Omental fat pad (tissue), 4 donors: Measurements from ENCODE around the gene NPC1. TPM values are rescaled to one million over a fixed set of nuclear protein-coding genes. Genes with fewer than 3 reads are reported as not detected.
"Not testable (repeated sequence)": the region's sequence is repeated elsewhere in the genome, so short reads cannot be mapped to it uniquely, and the experiment has no call there.

ENCODE experiments used
- ATAC-seq: fragments of 150-250 bp; one replicate; pipeline ENCODE4 v1.9.1; 2016; ENCODE audit warnings: mild to moderate bottlenecking, moderate library complexity; ENCODE audit not compliant: low FRiP score
- DNase-seq: peaks from one replicate; pipeline ENCODE4 v3.0.0-alpha.2; 2019; ENCODE audit warnings: low spot score
- CTCF ChIP-seq, 3 donors: fragments of 450-650 bp; IDR thresholded peaks; one replicate each; pipeline ENCODE4 v1.5.1; 2016 to 2017; ENCODE audit warnings: antibody characterized with exemption in 3 of 3, mild to moderate bottlenecking in 3 of 3, moderate library complexity in 2 of 3
- total RNA-seq, 4 donors: library from RNA; depleted of rRNA; stranded (reverse); fragments of >200 nt; gene quantifications; one replicate each; pipeline ENCODE4 v1.1.0, GENCODE V29; 2016

Gene NPC1
- total RNA-seq, 4 donors from 2014 or later = 49.3 to 116 (median 54.7) TPM

GRCh38 chr18:23515911-23516546 is 70.3 kb downstream of the NPC1 start:
- ATAC-seq (peak; percentile 90), DNase-seq (peak; percentile 38)
- peak in 1 of 3 donors; percentile 53 for TF ChIP-seq CTCF (IDR thresholded peaks at IDR 0.05)

GRCh38 chr18:23512641-23513040 is 73.7 kb downstream of the NPC1 start:
- no peak for DNase-seq
- TF ChIP-seq CTCF (IDR thresholded peaks at IDR 0.05) = no peak
- peak; percentile 52 for ATAC-seq

GRCh38 chr18:23512216-23512615 is 74.1 kb downstream of the NPC1 start:
- not testable (repeated sequence) for DNase-seq, ATAC-seq

- ATAC-seq, DNase-seq: not testable (repeated sequence)
Measured at GRCh38 chr18:23510923-23511322, 75.4 kb downstream of the NPC1 start.

GRCh38 chr18:23506393-23506792 is 79.9 kb downstream of the NPC1 start:
- ATAC-seq = no peak

GRCh38 chr18:23504720-23505119 is 81.6 kb downstream of the NPC1 start:
- TF ChIP-seq CTCF (IDR thresholded peaks at IDR 0.05) = no peak
- DNase-seq (no peak), ATAC-seq (no peak)

More at GRCh38 chr18:23506393-23506792, 79.9 kb downstream of the NPC1 start:
- TF ChIP-seq CTCF (IDR thresholded peaks at IDR 0.05) = no peak
- no peak for DNase-seq

- TF ChIP-seq CTCF (IDR thresholded peaks at IDR 0.05) = no peak
- no peak for DNase-seq
- ATAC-seq = no peak
Measured at GRCh38 chr18:23503963-23504344, 82.4 kb downstream of the NPC1 start.

GRCh38 chr18:23503038-23503962 is 83.0 kb downstream of the NPC1 start, which contains the start of gene RMC1:
Gene RMC1 (plus strand): TSS chr18:23503511. CDS start chr18:23503619, 108 bp downstream.
- TF ChIP-seq CTCF (IDR thresholded peaks at IDR 0.05) = no peak
- DNase-seq (peak; percentile 91), ATAC-seq (peak; percentile 99)
